Lower lobe of right lung (tissue), 2 donors: ENCODE data around the gene RPS21. TPM values are rescaled to one million over a fixed set of nuclear protein-coding genes. Genes with fewer than 3 reads are reported as not detected.

Experiments
- ATAC-seq, 2 donors: fragments of 200-7000 bp; cut with Tn5 transposase; one replicate each; pipeline ENCODE4 v1.9.1; 2020 to 2022; ENCODE audit warnings: mild to moderate bottlenecking in 2 of 2, moderate library complexity in 2 of 2
- DNase-seq: peaks from one replicate; pipeline ENCODE4 v3.0.0-alpha.2; 2020
- H3K27ac ChIP-seq: fragments of 200-600 bp; one replicate; pipeline ENCODE4 v1.8.0; 2022
- H3K27me3 ChIP-seq: fragments of 200-600 bp; one replicate; pipeline ENCODE4 v1.8.0; 2022; ENCODE audit warnings: low read depth
- H3K36me3 ChIP-seq: fragments of 200-600 bp; one replicate; pipeline ENCODE4 v1.8.0; 2022; ENCODE audit warnings: mild to moderate bottlenecking
- H3K4me1 ChIP-seq: fragments of 200-600 bp; one replicate; pipeline ENCODE4 v1.8.0; 2022
- H3K4me3 ChIP-seq: fragments of 200-600 bp; one replicate; pipeline ENCODE4 v1.8.0; 2022; ENCODE audit warnings: mild to moderate bottlenecking
- H3K9me3 ChIP-seq: fragments of 200-600 bp; one replicate; pipeline ENCODE4 v1.8.0; 2022
- CTCF ChIP-seq: fragments of 200-600 bp; IDR thresholded peaks from one replicate; pipeline ENCODE4 v1.8.0; 2022; ENCODE audit warnings: antibody characterized with exemption, mild to moderate bottlenecking
- intact Hi-C: fragments of 100-400 bp; cut with DNase I; formaldehyde crosslinking; loops from one replicate; pipeline ENCODE4 v1.11.0; 2022
- total RNA-seq: library from RNA; stranded (reverse); fragmentation: NEBNext Ultra II Directional; extraction: Animal tissue kit (Norgen Biotek cat#: 25700); gene quantifications from one replicate; pipeline ENCODE4 v1.2.1, GENCODE V29; 2021
- donor health status: DM: no; HTN: yes; CAD: no; lungs with severe emphysema.

The RPS21 gene
- total RNA-seq, 1 donor from 2014 or later = 1,104 TPM

DNA sequence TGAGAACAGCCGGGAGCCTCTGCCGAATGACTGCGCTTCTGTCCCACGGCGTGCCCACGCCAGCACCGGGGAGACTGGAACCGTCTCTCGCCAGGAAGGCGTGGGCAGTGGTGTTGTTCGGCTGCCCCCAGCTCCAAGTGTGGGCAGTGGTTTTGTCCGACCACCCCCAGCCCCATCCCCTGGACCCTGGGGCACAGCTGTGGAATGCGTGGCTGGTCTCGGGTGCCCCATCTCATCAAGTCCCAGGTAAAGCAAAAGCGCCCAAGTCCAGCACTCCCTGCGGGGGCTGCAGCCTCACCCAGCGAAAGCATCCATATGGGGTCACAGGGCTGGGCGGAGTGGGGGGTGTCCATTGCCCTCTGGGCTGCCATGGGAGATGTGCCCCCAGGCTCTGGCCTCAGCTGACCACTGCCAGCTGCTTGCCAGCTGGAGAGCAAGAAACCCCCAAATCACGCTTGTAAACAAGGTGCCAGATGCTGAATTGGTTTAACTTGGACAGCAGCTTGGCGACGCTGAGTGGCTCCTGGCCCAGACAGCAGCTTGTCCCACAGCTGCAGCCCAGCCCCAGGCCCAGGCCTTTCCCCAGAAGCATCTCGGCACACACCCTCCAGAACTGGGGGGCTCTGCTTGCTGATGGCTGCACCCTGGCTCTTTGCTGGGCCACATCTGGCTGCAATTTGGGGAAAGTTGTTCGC lies 15.7 kb downstream of the RPS21 start:
- intact Hi-C loops = no loop called here

GRCh38 chr20:62403331-62403730 lies 16.4 kb downstream of the RPS21 start:
- no peaks in the 10 kb centered on the region for H3K27me3 ChIP-seq
- ATAC-seq (no peak), DNase-seq (no peak)
- TF ChIP-seq CTCF = no peak
- no peak overlapping the region for H3K4me3 ChIP-seq
- intact Hi-C loops = no loop called here
- no peak overlapping the region for H3K27ac ChIP-seq
- H3K9me3 ChIP-seq = no peaks in the 10 kb centered on the region
- peaks cover 23% of the 10 kb centered on the region for H3K4me1 ChIP-seq
- H3K36me3 ChIP-seq = peaks cover 10% of the 10 kb centered on the region

More for the DNA sequence above, 15.7 kb downstream of the RPS21 start:
- Histone ChIP-seq H3K4me1 (peaks cover 19% of the 10 kb centered on the region), H3K4me3 (no peak overlapping the region), H3K27ac (no peak overlapping the region), H3K36me3 (peaks cover 10% of the 10 kb centered on the region), H3K27me3 (no peaks in the 10 kb centered on the region), H3K9me3 (no peaks in the 10 kb centered on the region)
- ATAC-seq = no peak
- no peak for TF ChIP-seq CTCF
- no peak for DNase-seq

DNA sequence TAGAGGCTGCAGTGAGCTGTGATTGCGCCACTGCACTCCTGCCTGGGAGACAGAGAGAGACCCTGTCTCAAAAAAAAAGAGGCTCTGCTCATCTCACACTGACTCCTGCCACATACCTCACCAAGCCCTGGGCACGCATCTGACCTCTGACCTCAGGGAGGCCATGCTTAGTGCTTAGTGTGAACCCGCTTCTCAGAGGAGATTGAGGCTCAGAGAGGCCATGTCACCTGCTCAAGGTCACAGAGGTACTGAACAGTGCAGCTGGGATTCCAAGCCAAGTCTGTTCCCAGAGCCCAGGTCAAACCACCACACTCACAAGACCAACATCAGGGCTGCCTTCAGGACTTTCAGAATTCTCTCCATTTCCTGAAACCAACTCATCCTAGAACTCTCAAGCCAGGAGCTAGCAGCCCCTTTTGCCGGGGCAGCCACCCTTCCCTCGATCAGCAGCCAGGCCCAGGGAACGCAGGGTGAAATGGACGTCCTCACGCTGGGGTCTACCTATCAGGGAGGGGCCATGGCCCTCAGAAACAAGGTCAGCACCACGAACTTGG lies 17.3 kb downstream of the RPS21 start:
- no peak for TF ChIP-seq CTCF
- H3K27ac ChIP-seq = no peak overlapping the region
- peaks cover 23% of the 10 kb centered on the region for H3K4me1 ChIP-seq
- H3K27me3 ChIP-seq = no peaks in the 10 kb centered on the region
- DNase-seq (no peak), ATAC-seq (no peak)
- intact Hi-C loops = no loop called here
- no peak overlapping the region for H3K4me3 ChIP-seq
- peaks cover 10% of the 10 kb centered on the region for H3K36me3 ChIP-seq
- H3K9me3 ChIP-seq = no peaks in the 10 kb centered on the region

- peaks cover 10% of the 10 kb centered on the region for H3K36me3 ChIP-seq
- H3K9me3 ChIP-seq = no peaks in the 10 kb centered on the region
- no peaks in the 10 kb centered on the region for H3K27me3 ChIP-seq
- H3K4me1 ChIP-seq = peaks cover 26% of the 10 kb centered on the region
- H3K4me3 ChIP-seq = no peak overlapping the region
- no peak for TF ChIP-seq CTCF
- DNase-seq (no peak), ATAC-seq (no peak)
- H3K27ac ChIP-seq = no peak overlapping the region
- intact Hi-C loops = no loop called here
Observed at GRCh38 chr20:62404761-62405107, 17.8 kb downstream of the RPS21 start.

- peak; percentile 41 for TF ChIP-seq CTCF
- ATAC-seq (peak in 1 of 2 donors; percentile 4), DNase-seq (no peak)
- Histone ChIP-seq H3K4me3 (peak overlapping the region; percentile 70), H3K27me3 (no peaks in the 10 kb centered on the region), H3K4me1 (peaks cover 32% of the 10 kb centered on the region), H3K9me3 (no peaks in the 10 kb centered on the region), H3K27ac (no peak overlapping the region), H3K36me3 (peaks cover 8% of the 10 kb centered on the region)
- intact Hi-C loops = no loop called here
Observed at GRCh38 chr20:62405108-62405980, 18.4 kb downstream of the RPS21 start.
